Activated CD8-positive, alpha-beta memory T cell treated with anti-CD3 and anti-CD28 coated beads, Interleukin-2, amount 50 U/mL, for 24 hours (primary cell): ENCODE results near the gene RHEBL1.

Source experiments
- DNase-seq: peaks from one replicate; pipeline ENCODE4 v3.0.0-alpha.2; 2020; ENCODE audit errors: extremely low read depth

Gene RHEBL1, protein sequence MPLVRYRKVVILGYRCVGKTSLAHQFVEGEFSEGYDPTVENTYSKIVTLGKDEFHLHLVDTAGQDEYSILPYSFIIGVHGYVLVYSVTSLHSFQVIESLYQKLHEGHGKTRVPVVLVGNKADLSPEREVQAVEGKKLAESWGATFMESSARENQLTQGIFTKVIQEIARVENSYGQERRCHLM

DNA sequence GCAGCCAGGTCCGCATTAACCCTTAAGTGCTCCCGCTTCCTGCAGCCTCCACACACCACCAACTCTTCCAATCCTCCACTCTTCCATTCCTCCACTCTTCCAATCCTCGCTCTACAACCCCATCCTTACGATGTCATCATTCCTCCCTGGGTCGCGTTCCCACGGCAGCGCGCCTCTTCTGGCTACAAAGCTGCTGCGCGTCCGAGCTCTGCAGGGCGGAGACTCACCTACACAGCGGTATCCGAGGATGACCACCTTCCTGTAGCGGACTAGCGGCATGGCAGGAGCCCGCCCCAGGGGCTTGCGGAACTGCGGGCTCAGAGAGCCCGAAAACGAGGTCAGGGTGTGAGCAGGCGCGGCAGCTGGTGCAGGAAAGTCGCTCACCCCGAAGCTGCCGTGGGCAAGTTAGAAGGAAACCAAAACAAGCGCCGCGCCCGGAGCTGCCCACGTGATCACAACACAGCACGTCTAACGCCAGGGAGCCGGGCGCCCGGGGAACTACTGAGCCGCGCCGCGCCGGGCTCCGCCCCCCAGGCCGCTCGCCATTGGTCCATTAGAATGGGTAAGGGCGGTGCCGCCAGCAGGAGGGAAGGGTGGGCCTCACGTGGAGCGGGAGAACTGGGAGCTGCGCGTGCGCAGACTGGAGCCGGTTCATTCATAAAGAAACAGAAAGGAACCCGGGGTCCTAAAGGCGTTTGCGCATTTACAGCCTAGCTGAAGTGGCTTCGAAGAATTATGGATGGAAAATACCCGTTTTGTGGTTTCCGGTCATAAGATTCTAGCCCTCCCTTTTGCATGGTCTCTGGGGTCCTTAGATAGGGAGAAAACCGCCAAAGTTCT lies at the start of gene RHEBL1:
TSS of gene RHEBL1 (minus strand) at position 473 of the 840 bp plus-strand sequence. CDS start at position 279, 194 bp downstream.
- DNase-seq, result peak; percentile 96

DNA sequence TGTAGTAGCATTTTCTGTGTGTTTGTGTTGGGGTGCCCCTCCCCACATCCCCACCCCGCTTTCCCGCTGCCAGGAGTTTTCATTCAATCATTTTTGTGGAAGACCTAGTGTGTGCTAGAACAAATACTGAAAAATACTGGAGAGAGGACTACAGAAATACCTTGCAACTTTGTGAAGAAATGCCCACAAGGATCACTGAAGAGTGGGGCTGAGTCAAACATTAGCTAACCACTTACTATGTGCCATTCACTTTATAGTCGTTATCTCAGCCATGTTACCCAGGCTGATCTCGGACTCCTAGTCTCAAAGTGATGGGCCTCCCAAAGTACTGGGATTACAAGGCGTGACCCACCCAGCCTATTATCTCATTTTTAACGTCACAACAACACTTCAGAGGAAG lies 41.4 kb upstream of the RHEBL1 start:
- DNase-seq, result no peak

DNA sequence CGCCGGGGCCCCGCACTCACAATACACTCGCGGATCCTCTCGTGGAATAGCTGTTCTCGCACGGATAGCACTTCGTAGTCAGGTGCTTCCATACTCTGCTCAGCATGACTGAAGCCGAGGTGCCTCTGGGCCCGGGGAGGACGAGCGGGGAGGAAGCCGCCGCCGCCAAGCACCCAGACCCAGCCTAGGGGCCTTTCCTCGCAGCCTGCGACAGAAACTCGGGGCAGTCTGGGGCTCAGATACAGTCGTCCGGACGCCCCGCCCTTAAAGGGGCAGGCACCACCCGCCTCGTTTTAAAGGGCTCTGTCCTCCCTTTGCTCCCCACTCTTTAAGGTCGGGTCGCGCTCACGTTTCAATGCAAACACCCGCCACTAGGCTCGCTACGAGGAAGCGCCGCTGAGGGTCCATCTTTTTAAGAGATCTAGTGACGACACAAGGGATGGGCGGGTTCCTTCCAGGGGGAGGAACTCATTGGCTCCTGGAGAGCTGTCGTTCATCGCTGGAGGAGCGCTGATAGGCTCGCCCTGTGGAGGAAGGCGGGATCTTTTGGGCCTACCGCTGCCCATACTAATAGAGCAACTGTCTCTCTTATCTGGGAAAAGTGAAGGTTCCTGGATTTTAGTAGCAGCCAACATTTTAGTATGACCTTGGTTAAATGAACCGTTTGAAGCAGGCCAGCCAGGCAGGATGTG lies 40.8 kb upstream of the RHEBL1 start, which contains the start of gene LMBR1L:
TSS of gene LMBR1L (minus strand) at position 384 of the 692 bp plus-strand sequence. CDS start at position 92, 292 bp downstream.
- peak; percentile 95 for DNase-seq

DNA sequence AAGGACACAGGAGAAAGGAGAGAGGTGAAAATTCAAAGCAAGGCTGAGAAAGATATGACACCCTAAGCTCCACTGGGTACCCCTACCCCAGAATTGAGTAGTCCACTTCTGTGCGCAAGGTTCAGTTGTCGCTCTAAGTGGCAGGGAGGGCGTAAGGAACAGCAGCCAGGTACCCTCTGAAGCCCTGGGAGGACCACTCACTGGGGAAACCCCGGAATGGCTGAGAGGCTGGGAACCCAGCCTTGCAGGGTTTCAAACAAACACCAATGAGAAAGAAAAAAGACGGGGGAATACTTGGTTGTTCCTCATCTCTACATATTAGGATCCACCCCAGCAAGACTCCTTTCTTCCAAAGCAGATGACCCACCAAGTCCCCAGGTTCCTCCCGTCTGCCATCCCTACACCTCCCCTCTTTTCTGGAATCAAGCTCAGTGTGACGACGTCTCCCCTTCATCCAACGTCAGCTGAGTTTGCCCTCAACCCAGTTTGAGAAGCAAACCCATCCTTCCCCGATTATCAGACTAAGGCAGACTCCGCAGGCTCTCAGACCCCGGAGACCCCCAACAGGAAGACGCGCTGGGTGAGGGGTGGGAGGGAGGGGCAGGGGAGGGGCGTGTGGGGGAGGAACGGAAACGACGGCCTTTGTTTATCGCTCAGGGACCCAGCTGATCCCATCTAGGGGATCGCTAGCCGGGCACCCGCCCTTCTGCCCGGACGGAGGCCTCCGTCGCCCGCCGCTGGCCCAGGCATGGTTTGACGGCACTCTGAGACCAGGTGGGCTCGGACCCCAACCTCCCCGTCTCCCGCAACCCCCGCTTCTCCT lies 40.1 kb upstream of the RHEBL1 start:
- no peak for DNase-seq

DNA sequence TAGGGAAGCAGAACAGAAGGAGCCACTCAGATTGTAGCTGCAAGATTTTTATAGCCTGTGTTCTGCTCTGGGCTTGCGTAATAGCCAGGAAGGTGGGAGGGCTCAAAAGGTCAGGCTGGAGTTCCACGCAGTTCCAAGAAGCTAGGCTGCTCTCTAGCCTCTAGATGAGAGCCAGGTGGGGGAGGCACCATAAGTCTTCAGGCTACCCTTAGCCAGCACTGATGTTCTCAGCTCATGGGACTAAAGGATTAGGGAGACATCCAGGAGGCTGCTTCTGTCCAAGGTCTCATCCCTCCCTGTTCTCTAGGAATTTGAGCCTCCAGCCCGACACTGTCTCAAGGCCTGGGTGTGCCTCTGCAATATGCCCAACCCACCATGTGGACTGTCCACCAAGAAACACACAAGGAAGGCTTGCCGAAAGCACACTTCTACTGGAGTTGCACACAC lies 39.2 kb upstream of the RHEBL1 start:
- no peak for DNase-seq

DNA sequence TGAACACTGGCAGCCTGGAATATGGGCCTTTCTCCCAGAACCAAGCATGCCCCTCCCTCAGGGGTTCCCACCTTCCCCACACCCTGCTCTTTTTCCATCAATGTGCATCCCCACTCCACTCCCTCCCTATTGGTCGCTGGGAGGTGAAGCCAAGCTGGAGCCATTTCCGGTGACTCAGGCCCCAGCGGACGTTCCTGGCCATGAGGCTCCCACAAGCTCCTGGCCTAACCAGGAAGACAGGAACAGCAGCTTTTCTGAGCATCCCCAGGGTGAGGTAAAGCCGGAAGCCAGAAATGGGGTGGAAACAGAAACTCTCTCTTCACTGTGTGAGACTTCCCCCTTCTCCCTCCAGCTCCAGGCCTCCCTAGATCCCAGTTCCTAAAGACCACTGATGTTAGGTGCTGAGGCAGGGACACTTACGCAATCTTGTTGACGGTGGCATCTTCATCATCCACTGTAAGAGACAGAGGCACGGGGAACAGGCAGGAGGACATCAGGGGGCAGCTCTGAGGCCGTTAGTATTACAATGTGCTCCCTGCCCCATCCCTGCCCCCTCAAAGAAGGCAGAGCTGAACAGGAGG lies 35.8 kb upstream of the RHEBL1 start:
- DNase-seq, result no peak

DNA sequence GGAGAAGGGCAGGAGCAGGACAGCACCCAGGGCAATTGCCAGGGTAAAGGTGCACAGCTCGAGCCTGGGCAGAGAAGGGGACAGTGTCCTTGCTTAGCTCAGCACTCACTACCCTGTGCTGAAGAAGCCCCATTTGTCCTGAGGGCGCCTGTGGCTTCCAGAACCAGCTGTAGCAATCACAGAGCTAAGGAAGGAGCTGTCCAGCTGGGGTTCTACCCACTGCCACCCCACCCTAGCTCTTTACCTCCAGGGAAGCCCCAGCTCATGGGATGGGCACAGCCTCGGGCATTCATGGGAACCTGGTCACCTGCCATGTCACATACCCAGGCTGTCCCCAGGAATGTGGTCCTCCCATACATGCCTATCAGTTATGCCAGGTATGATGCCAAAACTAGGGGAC lies 35.0 kb upstream of the RHEBL1 start:
- no peak for DNase-seq

DNA sequence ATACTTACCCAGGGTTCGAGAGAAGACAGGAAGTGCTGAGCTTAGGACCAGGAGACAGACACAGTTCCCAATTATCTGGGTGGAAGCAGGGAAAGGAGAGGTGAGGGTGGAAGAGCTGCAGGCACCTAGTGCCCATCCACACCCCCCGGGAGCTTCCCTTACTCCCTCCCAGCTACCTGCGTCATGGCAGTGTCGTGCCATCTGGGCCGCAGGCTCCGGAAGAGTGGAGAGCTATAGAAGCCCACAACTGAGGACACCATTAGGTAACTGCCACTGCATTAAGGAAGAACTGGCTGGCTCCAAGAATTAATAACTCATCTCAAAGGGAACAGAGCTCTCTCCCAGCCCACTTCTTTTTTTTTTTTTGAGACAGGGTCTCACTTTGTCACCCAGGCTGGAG lies 30.6 kb upstream of the RHEBL1 start:
- DNase-seq, result no peak

DNA sequence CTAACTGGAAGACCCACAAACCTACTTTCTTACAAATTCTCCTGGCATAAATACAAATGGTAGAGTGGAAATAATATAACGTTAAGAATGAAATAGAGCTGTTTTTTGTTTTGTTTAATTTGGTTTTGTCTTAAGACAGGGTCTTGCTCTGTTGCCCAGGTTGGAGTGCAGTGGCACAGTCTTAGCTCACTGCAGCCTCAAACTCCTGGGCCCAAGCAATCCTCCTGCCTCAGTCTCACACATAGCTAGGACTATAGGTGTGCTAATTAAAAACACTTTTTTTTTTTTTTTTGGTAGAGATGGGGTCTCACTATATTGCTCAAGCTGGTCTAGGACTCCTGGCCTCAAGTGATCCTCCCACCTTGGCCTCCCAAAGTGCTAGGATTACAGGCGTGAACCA lies 28.9 kb upstream of the RHEBL1 start:
- DNase-seq, result no peak

DNA sequence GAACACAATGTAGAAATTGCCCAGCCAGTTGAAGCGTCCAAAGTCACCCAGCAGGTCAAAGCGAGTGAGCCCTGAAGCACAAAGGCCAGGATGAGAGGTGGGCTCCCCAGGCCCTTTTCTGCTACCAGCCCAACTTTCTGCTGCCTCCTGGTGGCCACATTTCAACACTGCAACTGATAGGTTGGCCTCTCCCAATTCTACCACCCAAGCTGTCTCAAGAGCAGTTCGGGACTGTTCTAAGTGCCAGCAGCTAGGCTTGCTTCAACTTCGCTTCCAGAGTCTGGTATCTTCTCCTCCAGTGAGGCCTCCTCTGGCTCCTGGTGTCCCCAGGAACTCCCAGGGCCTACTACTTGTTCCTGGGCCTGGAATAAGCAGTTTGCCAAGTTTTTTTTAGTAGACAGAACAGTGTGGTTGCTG lies 28.3 kb upstream of the RHEBL1 start:
- peak; percentile 37 for DNase-seq

DNA sequence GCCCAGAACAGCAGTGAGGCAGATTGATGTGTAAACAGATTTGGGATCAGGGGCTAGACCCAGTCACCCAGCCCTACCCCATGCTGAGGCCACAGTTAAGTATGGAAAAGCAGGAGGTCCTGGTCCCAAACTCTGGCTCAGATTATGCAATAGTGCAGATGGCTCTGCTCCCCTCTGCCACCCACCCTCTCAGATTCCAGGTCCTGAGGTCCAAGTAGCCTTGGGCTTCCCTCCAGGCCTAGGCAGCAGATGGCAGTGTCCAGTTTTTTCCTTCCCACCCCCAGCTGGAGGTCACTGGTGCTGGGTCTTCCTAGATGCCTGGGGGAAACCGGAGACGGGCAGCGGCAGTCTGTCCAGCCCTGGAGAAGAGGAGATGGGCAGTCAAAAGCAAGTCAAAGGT lies 27.6 kb upstream of the RHEBL1 start:
- no peak for DNase-seq

DNA sequence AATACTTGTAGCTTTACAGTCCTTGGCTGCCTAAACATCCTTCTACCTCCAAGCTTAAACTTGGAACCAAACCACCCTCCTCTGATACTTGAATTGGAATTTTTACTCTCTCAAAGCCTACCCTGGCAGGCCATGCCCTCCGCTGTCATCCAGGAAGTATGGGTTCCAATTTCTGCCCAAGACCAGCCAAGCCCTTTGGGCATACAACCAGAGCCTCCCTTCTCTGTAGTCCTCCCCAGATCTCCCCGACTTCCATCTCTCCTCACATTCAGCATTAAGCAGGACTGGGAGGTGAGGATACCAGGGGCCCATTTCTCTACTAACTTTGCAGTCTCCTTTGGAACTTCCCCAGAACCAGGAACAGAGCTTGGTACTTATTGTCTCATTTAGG lies 25.2 kb upstream of the RHEBL1 start:
- DNase-seq, result no peak

DNA sequence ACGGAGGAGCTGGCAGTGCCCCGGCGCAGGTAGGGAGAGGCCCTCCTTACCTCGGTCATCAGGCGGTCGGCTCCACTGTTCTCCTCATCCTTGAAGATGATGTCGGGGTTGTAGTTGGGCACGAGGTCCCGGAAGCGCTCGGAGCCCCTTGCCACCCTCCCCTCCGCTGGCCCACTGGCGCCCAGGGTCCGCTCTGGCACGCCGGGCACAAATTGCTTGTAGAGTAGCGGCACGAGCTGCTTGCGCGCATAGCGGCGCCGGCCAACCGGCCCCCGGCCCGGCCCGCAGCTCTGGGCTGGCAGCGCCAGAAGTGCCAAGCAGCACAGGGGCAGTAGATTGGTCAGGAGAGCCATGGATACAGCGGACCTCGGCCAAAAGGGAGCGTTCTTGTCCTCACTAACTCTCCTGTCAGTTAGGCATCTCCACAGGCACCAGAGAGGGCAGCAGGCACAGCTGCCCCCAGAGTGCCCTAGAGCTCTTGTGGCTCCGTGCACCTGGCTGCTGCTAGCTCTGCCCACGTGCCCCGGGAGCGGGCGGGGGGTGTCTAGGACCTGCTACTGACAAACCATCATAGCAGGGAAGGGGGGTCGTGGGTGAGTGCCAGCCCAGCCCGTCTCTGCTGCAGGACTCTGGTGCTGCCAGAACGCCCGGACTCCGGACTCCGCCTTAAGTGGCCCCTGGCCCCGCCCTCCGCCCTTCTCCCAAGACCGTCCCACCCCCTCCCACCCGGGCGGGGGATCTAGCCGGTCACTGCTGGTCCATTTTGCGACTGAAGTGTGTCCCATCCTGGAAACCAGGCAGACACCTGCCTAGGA lies 24.6 kb upstream of the RHEBL1 start, which contains the start of gene DHH:
TSS of gene DHH (minus strand) at position 642 of the 815 bp plus-strand sequence. CDS start at position 353, 289 bp downstream.
- DNase-seq, result no peak

DNA sequence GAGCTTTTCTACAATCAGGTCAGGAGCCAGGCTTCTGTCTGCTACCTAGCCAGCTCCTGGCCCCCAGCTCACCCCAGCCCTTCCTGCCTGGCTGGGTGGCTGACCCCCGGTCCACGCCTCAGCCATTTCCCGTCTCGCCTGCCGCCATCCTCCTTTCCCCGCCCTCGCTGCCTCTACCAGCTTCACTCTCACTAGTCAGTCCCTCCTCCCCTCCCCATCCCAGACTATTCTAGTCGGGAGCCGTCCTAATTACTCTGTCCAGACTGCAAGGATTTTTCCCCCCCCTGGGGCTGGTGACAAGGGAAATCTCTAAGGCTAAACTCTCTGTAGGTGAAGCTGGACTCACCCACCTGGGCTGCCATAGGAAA lies 24.0 kb upstream of the RHEBL1 start:
- DNase-seq, result no peak

DNA sequence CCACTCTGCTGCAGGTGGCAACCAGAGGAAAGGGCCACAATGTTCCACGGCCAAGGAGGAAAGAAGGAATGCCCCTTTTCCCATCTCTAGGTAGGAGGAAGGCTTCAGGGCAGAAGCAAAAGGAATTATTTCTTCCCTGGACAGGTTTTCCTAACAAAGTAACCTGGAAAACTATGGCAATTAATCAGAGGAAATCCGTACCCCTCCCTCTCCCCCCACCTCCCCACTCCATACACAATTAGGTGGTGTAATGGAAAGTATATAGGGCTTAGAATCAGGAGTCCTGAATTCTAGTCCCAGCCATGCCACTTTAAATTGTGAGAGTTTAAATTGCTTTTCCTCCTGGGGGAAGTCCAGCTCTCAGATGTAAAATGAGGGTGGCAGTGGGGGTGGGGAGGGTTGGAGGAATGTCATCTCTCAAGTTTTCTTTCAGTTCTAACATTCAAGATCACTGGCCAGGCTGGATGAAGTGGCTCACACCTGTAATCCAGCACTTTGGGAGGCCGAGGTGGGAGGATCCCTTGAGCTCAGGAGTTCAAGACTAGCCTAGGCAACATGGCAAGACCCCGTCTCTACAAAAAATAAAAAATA lies 23.1 kb upstream of the RHEBL1 start:
- DNase-seq, result no peak

DNA sequence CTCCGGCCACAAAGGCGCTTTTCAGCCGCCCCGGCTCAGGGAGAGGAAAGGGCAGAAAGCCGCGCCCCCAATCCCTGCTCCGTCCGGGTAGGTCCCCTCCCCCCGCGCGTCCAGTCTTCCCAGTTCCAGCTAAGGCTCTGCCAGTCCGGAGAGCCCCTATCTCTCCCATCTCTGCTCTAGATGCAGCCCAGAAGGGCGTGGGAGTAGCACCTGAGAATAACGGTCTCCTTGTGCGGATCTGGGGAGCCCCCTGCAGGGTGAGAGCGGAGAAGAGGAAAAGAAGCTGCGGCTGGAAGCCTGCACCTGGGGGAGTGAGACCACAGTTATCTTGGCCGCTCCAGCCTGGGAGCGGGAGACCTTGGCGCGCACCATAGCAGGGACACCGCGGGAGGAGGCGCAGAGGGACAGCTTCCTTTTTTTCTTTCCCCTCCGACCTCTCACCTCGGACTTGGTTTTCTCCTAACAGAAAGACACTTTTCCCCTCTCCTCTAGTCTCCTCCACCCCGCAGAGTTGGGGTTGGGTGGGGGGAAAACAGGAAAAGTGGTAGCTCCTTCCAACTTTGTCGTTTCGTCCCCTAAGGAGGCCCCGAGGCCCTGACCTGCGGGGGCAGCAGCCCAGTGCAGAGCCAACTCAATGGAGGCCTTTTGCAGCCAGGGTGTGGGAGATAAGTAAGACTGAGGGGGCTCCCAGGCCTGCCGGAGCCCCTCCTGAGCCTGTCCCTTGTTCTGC lies 22.5 kb upstream of the RHEBL1 start:
- no peak for DNase-seq

DNA sequence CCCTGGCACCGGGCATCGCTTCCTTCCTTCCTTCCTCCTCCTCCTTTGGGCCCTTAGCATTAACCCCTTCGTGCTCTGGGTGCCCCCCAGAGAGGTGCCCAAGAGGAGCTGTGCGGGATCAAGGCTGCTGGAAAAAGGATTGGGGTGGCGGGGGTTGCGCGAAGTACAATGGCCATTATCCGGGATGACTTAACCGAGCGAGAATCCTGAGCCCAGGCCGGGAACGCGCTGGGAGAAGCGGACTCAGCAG lies 22.0 kb upstream of the RHEBL1 start:
- no peak for DNase-seq

DNA sequence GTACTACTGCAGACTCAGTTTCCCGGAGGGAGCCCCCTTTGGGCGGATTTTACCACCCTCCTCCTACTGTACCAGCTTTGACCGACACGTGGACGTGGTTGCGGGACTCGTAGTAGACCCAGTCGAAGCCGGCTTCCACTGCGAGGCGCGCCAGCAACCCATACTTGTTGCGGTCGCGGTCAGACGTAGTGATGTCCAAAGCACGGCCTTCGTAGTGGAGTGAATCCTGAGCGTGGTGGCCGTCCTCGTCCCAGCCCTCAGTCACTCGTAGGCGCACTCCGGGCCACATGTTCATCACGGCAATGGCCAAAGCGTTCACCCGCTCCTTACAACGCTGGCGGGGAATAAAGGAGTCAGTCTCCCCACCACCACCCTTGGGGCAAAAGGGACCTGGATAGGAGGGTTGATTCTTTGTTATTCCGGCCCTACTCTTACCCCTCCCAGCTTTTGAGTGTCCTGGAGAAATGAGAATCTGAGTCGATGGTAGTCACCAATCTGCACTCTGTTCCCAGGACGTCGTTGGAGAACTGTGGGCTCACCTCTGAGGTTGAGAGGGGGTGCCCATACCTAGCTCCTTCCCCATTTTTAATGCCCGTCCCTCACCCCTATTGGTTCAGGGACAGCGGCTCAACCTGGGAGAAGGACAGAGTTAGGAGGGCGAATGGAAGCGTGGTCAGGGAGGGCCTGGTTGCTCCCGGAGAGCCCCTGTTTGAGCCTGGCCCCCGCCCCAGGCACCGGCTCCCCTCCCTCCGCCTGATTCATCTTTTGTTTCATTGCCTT lies 21.5 kb upstream of the RHEBL1 start:
- no peak for DNase-seq
